Epithelial cell of prostate (primary cell): ENCODE data around the gene LYPD4.
A peak's percentile ranks its signal among the peaks of the same experiment; 100 is the strongest.
"Not testable (repeated sequence)": the region's sequence is repeated elsewhere in the genome, so short reads cannot be mapped to it uniquely, and the experiment has no call there.

Experiments used
- DNase-seq: peaks from one replicate; pipeline ENCODE4 v3.0.0-alpha.2; 2011; ENCODE audit warnings: low read depth, low spot score
- H3K27ac ChIP-seq: fragments of 450-650 bp; 2 replicates; pipeline ENCODE4 v1.5.1; 2017; ENCODE audit warnings: mild to moderate bottlenecking

The LYPD4 gene

GRCh38 chr19:41875973-41876372 lies 31.5 kb upstream of the LYPD4 start:
- H3K27ac ChIP-seq: not testable (repeated sequence)

GRCh38 chr19:41872775-41873647 lies 28.5 kb upstream of the LYPD4 start:
- no peak for DNase-seq
- peak overlapping the region; percentile 26 for H3K27ac ChIP-seq

More at GRCh38 chr19:41875973-41876372, 31.5 kb upstream of the LYPD4 start:
- DNase-seq: not testable (repeated sequence)

- no peak for DNase-seq
- H3K27ac ChIP-seq: peak overlapping the region; percentile 26
Observed at GRCh38 chr19:41872384-41872774, 27.9 kb upstream of the LYPD4 start.

- DNase-seq: no peak
- H3K27ac ChIP-seq: no peak overlapping the region
Observed at GRCh38 chr19:41871573-41872383, 27.3 kb upstream of the LYPD4 start.

GRCh38 chr19:41870401-41870873 lies 26.0 kb upstream of the LYPD4 start:
- H3K27ac ChIP-seq: peak overlapping the region; percentile 20
- no peak for DNase-seq

- peak overlapping the region; percentile 20 for H3K27ac ChIP-seq
- no peak for DNase-seq
Observed at GRCh38 chr19:41869374-41869955, 25.0 kb upstream of the LYPD4 start.

- H3K27ac ChIP-seq: peak overlapping the region; percentile 27
- no peak for DNase-seq
Observed at GRCh38 chr19:41868989-41869300, 24.5 kb upstream of the LYPD4 start.

GRCh38 chr19:41868120-41868988 lies 23.9 kb upstream of the LYPD4 start:
- DNase-seq: no peak
- H3K27ac ChIP-seq: peak overlapping the region; percentile 27

- no peak for DNase-seq
- H3K27ac ChIP-seq: peak overlapping the region; percentile 27
Observed at GRCh38 chr19:41866284-41866683, 21.8 kb upstream of the LYPD4 start.

- H3K27ac ChIP-seq: peak overlapping the region; percentile 27
- no peak for DNase-seq
Observed at GRCh38 chr19:41864374-41864773, 19.9 kb upstream of the LYPD4 start.

- peak overlapping the region; percentile 91 for H3K27ac ChIP-seq
- DNase-seq: no peak
Observed at GRCh38 chr19:41863209-41863931, 18.9 kb upstream of the LYPD4 start.

- peak overlapping the region; percentile 91 for H3K27ac ChIP-seq
- DNase-seq: no peak
Observed at GRCh38 chr19:41862445-41862986, 18.0 kb upstream of the LYPD4 start.

- peak overlapping the region; percentile 91 for H3K27ac ChIP-seq
- no peak for DNase-seq
Observed at GRCh38 chr19:41861846-41862245, 17.4 kb upstream of the LYPD4 start.

- DNase-seq: no peak
- peak overlapping the region; percentile 91 for H3K27ac ChIP-seq
Observed at GRCh38 chr19:41861116-41861768, 16.8 kb upstream of the LYPD4 start.

- DNase-seq: no peak
- peak overlapping the region; percentile 91 for H3K27ac ChIP-seq
Observed at GRCh38 chr19:41860419-41861115, 16.1 kb upstream of the LYPD4 start.

- H3K27ac ChIP-seq: peak within 1 kb of the TSS; percentile 91
- peak; percentile 93 for DNase-seq
Observed at GRCh38 chr19:41859618-41860418, 15.3 kb upstream of the LYPD4 start, which contains the start of gene RPS19. Gene RPS19, plus strand, starts transcription at chr19:41860255. Its CDS starts 520 bp downstream, at chr19:41860775.

GRCh38 chr19:41859213-41859617 lies 14.7 kb upstream of the LYPD4 start:
- no peak for DNase-seq
- peak overlapping the region; percentile 91 for H3K27ac ChIP-seq
